B cell (primary cell): ENCODE results near the gene FAM25A. TPM values are rescaled to one million over a fixed set of nuclear protein-coding genes. Genes with fewer than 3 reads are reported as not detected.

Source experiments
- ATAC-seq: fragments of 200-7000 bp; cut with Tn5 transposase; one replicate; pipeline ENCODE4 v1.10.0; 2021; ENCODE audit warnings: low read depth, mild to moderate bottlenecking, moderate number of reproducible peaks, moderate library complexity
- CTCF ChIA-PET: fragments of 350-600 bp; sonication (Branson Sonifier 250); formaldehyde crosslinking; loops from one replicate; lab custom pipeline; 2021; ENCODE audit warnings: antibody characterized with exemption, inconsistent platforms; lab: Charles Lee
- POLR2A ChIA-PET: fragments of 350-600 bp; sonication (Branson Sonifier 250); formaldehyde crosslinking; loops from one replicate; lab custom pipeline; 2021; ENCODE audit warnings: antibody characterized with exemption; lab: Charles Lee
- DNase-seq: peaks from one replicate; pipeline ENCODE4 v3.0.0; 2013
- H2AFZ ChIP-seq: 2 replicates; pipeline ENCODE4 v1.6.1; 2012; ENCODE audit warnings: mild to moderate bottlenecking, low read depth, low read length; ENCODE audit not compliant: insufficient read depth, poor library complexity, severe bottlenecking
- H3K27ac ChIP-seq, 2 donors: 1 replicate in 1 of 2; 2 replicates in 1 of 2; pipeline ENCODE4 v1.5.1; 2012 to 2013; ENCODE audit warnings: low read length in 2 of 2, mild to moderate bottlenecking in 2 of 2, moderate library complexity in 1 of 2
- H3K27me3 ChIP-seq, 4 experiments: fragments of 200-600 bp in 1 of 4; sonication (generic) in 1 of 4; replicated peaks in 1 of 4; 1 replicate in 2 of 4; 2 replicates in 2 of 4; pipeline versions ENCODE4 v1.6.1 to v1.7.0; 2013 to 2016; ENCODE audit warnings: low read length in 3 of 4, mild to moderate bottlenecking in 2 of 4, mixed read lengths in 1 of 4, moderate library complexity in 1 of 4; ENCODE audit not compliant: insufficient read depth in 4 of 4, control insufficient read depth in 3 of 4; ENCODE audit errors: control extremely low read depth in 1 of 4
- H3K36me3 ChIP-seq, 2 experiments: replicated peaks in 1 of 2; 1 replicate in 1 of 2; 2 replicates in 1 of 2; pipeline versions ENCODE4 v1.6.1 to v1.7.1; 2013; ENCODE audit warnings: low read length in 1 of 2; ENCODE audit not compliant: insufficient read depth in 2 of 2, control insufficient read depth in 1 of 2; ENCODE audit errors: control extremely low read depth in 1 of 2, extremely low read depth in 1 of 2
- H3K4me1 ChIP-seq, 2 donors: fragments of 200-600 bp in 1 of 2; sonication (generic) in 1 of 2; 1 replicate in 1 of 2; 2 replicates in 1 of 2; pipeline versions ENCODE4 v1.5.1 to v1.6.1; 2013 to 2017; ENCODE audit warnings: low read length in 2 of 2; ENCODE audit not compliant: control insufficient read depth in 2 of 2, insufficient read depth in 2 of 2
- H3K4me2 ChIP-seq: replicated peaks from 2 replicates; pipeline ENCODE3; 2012; ENCODE audit warnings: mild to moderate bottlenecking, low read depth, low read length; ENCODE audit not compliant: poor library complexity, severe bottlenecking
- H3K4me3 ChIP-seq, 5 experiments: fragments of 200-600 bp in 1 of 5; sonication (generic) in 1 of 5; 1 replicate in 3 of 5; 2 replicates in 2 of 5; pipeline versions ENCODE4 v1.5.1 to v1.7.0; 2011 to 2016; ENCODE audit warnings: low read length in 4 of 5, mild to moderate bottlenecking in 4 of 5, low read depth in 2 of 5, control low read depth in 1 of 5, moderate library complexity in 1 of 5; ENCODE audit not compliant: insufficient read depth in 1 of 5; ENCODE audit errors: control extremely low read depth in 1 of 5, extremely low read depth in 1 of 5
- H3K79me2 ChIP-seq: fragments of 200-600 bp; sonication (generic); one replicate; pipeline ENCODE4 v1.6.0; 2016; ENCODE audit warnings: low read length; ENCODE audit not compliant: control insufficient read depth, insufficient read depth
- H3K9ac ChIP-seq: fragments of 200-600 bp; sonication (generic); 2 replicates; pipeline ENCODE4 v1.6.1; 2017; ENCODE audit warnings: mild to moderate bottlenecking, low read length, moderate library complexity
- H3K9me3 ChIP-seq, 3 donors: one replicate each; pipeline versions ENCODE4 v1.6.1 to v1.7.1; 2013; ENCODE audit warnings: low read length in 2 of 3; ENCODE audit not compliant: control insufficient read depth in 2 of 3, insufficient read depth in 1 of 3; ENCODE audit errors: control extremely low read depth in 1 of 3
- H4K20me1 ChIP-seq: 2 replicates; pipeline ENCODE4 v1.6.0; 2012; ENCODE audit warnings: mild to moderate bottlenecking, low read length; ENCODE audit not compliant: insufficient read depth, control insufficient read depth, poor library complexity, severe bottlenecking
- H3K27ac Mint-ChIP-seq: one replicate; pipeline ENCODE4 v1.8.0; 2021; ENCODE audit warnings: mixed read lengths
- H3K27me3 Mint-ChIP-seq: one replicate; pipeline ENCODE4 v1.8.0; 2021; ENCODE audit warnings: mixed read lengths
- H3K4me1 Mint-ChIP-seq: one replicate; pipeline ENCODE4 v1.8.0; 2021; ENCODE audit warnings: mixed read lengths
- H3K4me3 Mint-ChIP-seq: one replicate; pipeline ENCODE4 v1.8.0; 2021; ENCODE audit warnings: mixed read lengths
- H3K9me3 Mint-ChIP-seq: one replicate; pipeline ENCODE4 v1.8.0; 2022; ENCODE audit warnings: mixed read lengths; ENCODE audit not compliant: insufficient read depth
- CTCF ChIP-seq: fragments of 200-600 bp; IDR thresholded peaks from one replicate; pipeline ENCODE4 v1.8.0; 2022; ENCODE audit warnings: antibody characterized with exemption, mild to moderate bottlenecking
- EZH2 ChIP-seq: IDR thresholded peaks from 2 replicates; pipeline ENCODE4 v1.6.1; 2012; ENCODE audit warnings: borderline replicate concordance, low read depth, mild to moderate bottlenecking, moderate library complexity, low read length; ENCODE audit not compliant: insufficient read depth, poor library complexity, severe bottlenecking
- WGBS: methylation state at CpG from one replicate; pipeline ENCODE4 v1.1.5; 2013; ENCODE audit warnings: missing lambda C conversion rate; ENCODE audit not compliant: insufficient coverage; 5-methylcytosine and 5-hydroxymethylcytosine counted together
- intact Hi-C: fragments of 100-400 bp; cut with micrococcal nuclease; formaldehyde crosslinking; loops from one replicate; pipeline ENCODE4 v1.10.0; 2022
- polyA plus RNA-seq: library from polyadenylated mRNA; depleted of rRNA; stranded (reverse); fragments of >200 nt; gene quantifications from 2 replicates; pipeline ENCODE4 v1.2.3, GENCODE V29; 2012
- total RNA-seq, 2 donors: library from RNA; stranded (reverse); fragments of 120-200 nt in 1 of 2; gene quantifications; 1 replicate in 1 of 2; 2 replicates in 1 of 2; pipeline versions ENCODE4 v1.2.3 to v1.2.4, GENCODE V29; 2013 to 2022

Gene FAM25A
- total and polyA plus RNA-seq, 2 donors (not counting 1 experiment from before 2014, with no cell fraction given): not detected

GRCh38 chr10:87058171-87058570, 38.1 kb downstream of the FAM25A start:
- CTCF ChIA-PET: no interaction called here
- H3K9me3 Mint-ChIP-seq: no peaks in the 10 kb centered on the region
- WGBS: no CpG with 5 or more reads among the region's 1 CpG
- H3K4me3 Mint-ChIP-seq: no peak overlapping the region
- ATAC-seq (no peak), DNase-seq (no peak)
- no peak overlapping the region for H3K9ac ChIP-seq
- H3K9me3 ChIP-seq: no peaks in the 10 kb centered on the region
- no peaks in the 10 kb centered on the region for H3K79me2 ChIP-seq
- H3K27me3 ChIP-seq: no peaks in the 10 kb centered on the region
- H3K27ac Mint-ChIP-seq: no peak overlapping the region
- no peaks in the 10 kb centered on the region for H3K27me3 Mint-ChIP-seq
- TF ChIP-seq EZH2 (no peak), CTCF (no peak)
- no peak overlapping the region for H3K4me3 ChIP-seq
- H3K4me2 ChIP-seq: no peak overlapping the region
- intact Hi-C loops: no loop called here
- H3K27ac ChIP-seq: no peak overlapping the region
- POLR2A ChIA-PET: no interaction called here
- H3K36me3 ChIP-seq: peaks cover 7 to 82% of the 10 kb centered on the region in 2 experiments
- no peaks in the 10 kb centered on the region for H3K4me1 Mint-ChIP-seq
- H4K20me1 ChIP-seq: no peaks in the 10 kb centered on the region
- no peak overlapping the region for H2AFZ ChIP-seq
- no peaks in the 10 kb centered on the region for H3K4me1 ChIP-seq

DNA sequence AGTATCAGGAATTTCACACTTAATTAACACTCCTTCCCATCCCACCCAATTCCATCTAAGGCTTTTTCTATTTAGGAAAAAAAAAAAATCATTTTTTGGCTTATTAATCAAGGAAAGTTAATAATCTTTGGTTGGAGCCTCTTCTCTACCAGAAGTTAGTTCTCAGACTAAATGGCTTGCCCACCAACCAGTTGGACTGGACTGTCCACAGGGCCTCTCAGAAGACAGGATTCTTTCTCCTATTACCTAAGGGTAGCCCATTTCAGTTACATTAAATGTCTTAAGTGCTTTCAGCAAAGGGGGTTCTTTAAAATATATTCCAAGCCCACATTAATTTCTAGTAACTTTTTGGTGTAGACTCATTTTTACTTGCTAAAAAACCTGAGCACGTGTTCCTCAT, 39.3 kb downstream of the FAM25A start:
- TF ChIP-seq CTCF (no peak), EZH2 (no peak)
- WGBS: no CpG with 5 or more reads among the region's 1 CpG
- intact Hi-C loops: no loop called here
- peaks cover 10 to 80% of the 10 kb centered on the region in 2 experiments for H3K36me3 ChIP-seq
- POLR2A ChIA-PET: no interaction called here
- no peak overlapping the region for H3K27ac ChIP-seq
- ATAC-seq: no peak
- H4K20me1 ChIP-seq: no peaks in the 10 kb centered on the region
- no peak overlapping the region for H3K27ac Mint-ChIP-seq
- H3K4me1 Mint-ChIP-seq: no peaks in the 10 kb centered on the region
- H3K9me3 Mint-ChIP-seq: no peaks in the 10 kb centered on the region
- no peak for DNase-seq
- H3K4me2 ChIP-seq: no peak overlapping the region
- no peaks in the 10 kb centered on the region for H3K9me3 ChIP-seq
- no peak overlapping the region for H3K9ac ChIP-seq
- no peaks in the 10 kb centered on the region for H3K79me2 ChIP-seq
- H3K27me3 Mint-ChIP-seq: no peaks in the 10 kb centered on the region
- no peak overlapping the region for H3K4me3 ChIP-seq
- H3K4me3 Mint-ChIP-seq: no peak overlapping the region
- H3K27me3 ChIP-seq: no peaks in the 10 kb centered on the region
- H3K4me1 ChIP-seq: no peaks in the 10 kb centered on the region
- CTCF ChIA-PET: no interaction called here
- H2AFZ ChIP-seq: no peak overlapping the region
